Measurements from ENCODE around the gene GNB4.
A peak's percentile ranks its signal among the peaks of the same experiment; 100 is the strongest.

Gene GNB4

GRCh38 chr3:179447251-179447650, 4.0 kb downstream of the GNB4 start:
- Histone ChIP-seq H3K36me3 (ENCODE audit: insufficient read depth) (no peaks in the 10 kb centered on the region), H3K27me3 (ENCODE audit: insufficient read depth, low read depth) (no peaks in the 10 kb centered on the region), H3K4me1 (ENCODE audit: low read depth, poor library complexity, severe bottlenecking) (peaks cover 16% of the 10 kb centered on the region), H3K79me2 (ENCODE audit: insufficient read depth, low read depth) (peaks cover 8% of the 10 kb centered on the region; the same call in 1 of the 2 replicates), H3K4me2 (no peak overlapping the region), H3K9ac (no peak overlapping the region), H3K27ac (no peak overlapping the region), H3K4me3 (IDR thresholded peaks at IDR 0.05; ENCODE audit: insufficient read depth, low read depth, low read length) (no peak overlapping the region), H4K20me1 (ENCODE audit: insufficient read depth) (no peaks in the 10 kb centered on the region), H2AFZ (ENCODE audit: low read depth) (no peak overlapping the region)
- TF ChIP-seq, protein P1, sequence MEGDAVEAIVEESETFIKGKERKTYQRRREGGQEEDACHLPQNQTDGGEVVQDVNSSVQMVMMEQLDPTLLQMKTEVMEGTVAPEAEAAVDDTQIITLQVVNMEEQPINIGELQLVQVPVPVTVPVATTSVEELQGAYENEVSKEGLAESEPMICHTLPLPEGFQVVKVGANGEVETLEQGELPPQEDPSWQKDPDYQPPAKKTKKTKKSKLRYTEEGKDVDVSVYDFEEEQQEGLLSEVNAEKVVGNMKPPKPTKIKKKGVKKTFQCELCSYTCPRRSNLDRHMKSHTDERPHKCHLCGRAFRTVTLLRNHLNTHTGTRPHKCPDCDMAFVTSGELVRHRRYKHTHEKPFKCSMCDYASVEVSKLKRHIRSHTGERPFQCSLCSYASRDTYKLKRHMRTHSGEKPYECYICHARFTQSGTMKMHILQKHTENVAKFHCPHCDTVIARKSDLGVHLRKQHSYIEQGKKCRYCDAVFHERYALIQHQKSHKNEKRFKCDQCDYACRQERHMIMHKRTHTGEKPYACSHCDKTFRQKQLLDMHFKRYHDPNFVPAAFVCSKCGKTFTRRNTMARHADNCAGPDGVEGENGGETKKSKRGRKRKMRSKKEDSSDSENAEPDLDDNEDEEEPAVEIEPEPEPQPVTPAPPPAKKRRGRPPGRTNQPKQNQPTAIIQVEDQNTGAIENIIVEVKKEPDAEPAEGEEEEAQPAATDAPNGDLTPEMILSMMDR (conservative IDR thresholded peaks at IDR 0.05; ENCODE audit: low read depth, low read length) = no peak

- Histone ChIP-seq H3K4me1 (ENCODE audit: low read depth, poor library complexity, severe bottlenecking) (peaks cover 10% of the 10 kb centered on the region), H3K36me3 (ENCODE audit: insufficient read depth) (no peaks in the 10 kb centered on the region), H3K4me2 (no peak overlapping the region), H4K20me1 (ENCODE audit: insufficient read depth) (no peaks in the 10 kb centered on the region), H3K27me3 (ENCODE audit: insufficient read depth, low read depth) (no peaks in the 10 kb centered on the region), H3K27ac (no peak overlapping the region), H3K79me2 (ENCODE audit: insufficient read depth, low read depth) (peaks cover 8% of the 10 kb centered on the region; the same call in 1 of the 2 replicates), H3K9ac (no peak overlapping the region), H3K4me3 (IDR thresholded peaks at IDR 0.05; ENCODE audit: insufficient read depth, low read depth, low read length) (no peak overlapping the region), H2AFZ (ENCODE audit: low read depth) (no peak overlapping the region)
- TF ChIP-seq, protein P1 (conservative IDR thresholded peaks at IDR 0.05; ENCODE audit: low read depth, low read length) = peak; percentile 20; the same call in 1 of the 2 replicates
Observed at GRCh38 chr3:179446501-179446900, 4.8 kb downstream of the GNB4 start.

GRCh38 chr3:179438841-179439240, 12.4 kb downstream of the GNB4 start:
- peak overlapping the region; percentile 36 for H3K4me2 ChIP-seq
- no peaks in the 10 kb centered on the region for H3K36me3 ChIP-seq (ENCODE audit: insufficient read depth)
- TF ChIP-seq, protein P1 (conservative IDR thresholded peaks at IDR 0.05; ENCODE audit: low read depth, low read length) = no peak
- no peak overlapping the region for H3K9ac ChIP-seq
- H3K4me1 ChIP-seq (ENCODE audit: low read depth, poor library complexity, severe bottlenecking) = peaks cover 31% of the 10 kb centered on the region
- H2AFZ ChIP-seq (ENCODE audit: low read depth) = peak overlapping the region; percentile 18; the same call in 1 of the 2 replicates
- H3K27ac ChIP-seq = peak overlapping the region; percentile 32; the same call in 1 of the 2 replicates
- H3K79me2 ChIP-seq (ENCODE audit: insufficient read depth, low read depth) = 0 out of 2 replicates have a peak, but pooled peaks cover 3% of the 10 kb centered on the region
- H3K27me3 ChIP-seq (ENCODE audit: insufficient read depth, low read depth) = no peaks in the 10 kb centered on the region
- H4K20me1 ChIP-seq (ENCODE audit: insufficient read depth) = no peaks in the 10 kb centered on the region
- H3K4me3 ChIP-seq (IDR thresholded peaks at IDR 0.05; ENCODE audit: insufficient read depth, low read depth, low read length) = no peak overlapping the region

- Histone ChIP-seq H4K20me1 (ENCODE audit: insufficient read depth) (no peaks in the 10 kb centered on the region), H3K9ac (no peak overlapping the region), H3K4me3 (IDR thresholded peaks at IDR 0.05; ENCODE audit: insufficient read depth, low read depth, low read length) (no peak overlapping the region), H3K27ac (no peak overlapping the region), H2AFZ (ENCODE audit: low read depth) (no peak overlapping the region), H3K36me3 (ENCODE audit: insufficient read depth) (no peaks in the 10 kb centered on the region), H3K27me3 (ENCODE audit: insufficient read depth, low read depth) (no peaks in the 10 kb centered on the region), H3K4me1 (ENCODE audit: low read depth, poor library complexity, severe bottlenecking) (peaks cover 31% of the 10 kb centered on the region), H3K79me2 (ENCODE audit: insufficient read depth, low read depth) (no peaks in the 10 kb centered on the region), H3K4me2 (no peak overlapping the region)
- TF ChIP-seq, protein P1 (conservative IDR thresholded peaks at IDR 0.05; ENCODE audit: low read depth, low read length) = no peak
Observed at GRCh38 chr3:179436517-179436916, 14.8 kb downstream of the GNB4 start.

All from KMS-11 (cell line).